Measurements from ENCODE around the gene CCZ1B.
"Not testable (repeated sequence)": the region's sequence is repeated elsewhere in the genome, so short reads cannot be mapped to it uniquely, and the experiment has no call there.

The CCZ1B gene

GRCh38 chr7:6781581-6781980 lies 44.5 kb downstream of the CCZ1B start:
- DNase-seq; in situ Hi-C loops (cut with MboI; ENCODE audit: low pct_unique_long_range_greater_than_20kb, low sequenced_read_pairs): not testable (repeated sequence)

GRCh38 chr7:6761186-6761585 lies 64.9 kb downstream of the CCZ1B start:
- in situ Hi-C loops (cut with MboI; ENCODE audit: low pct_unique_long_range_greater_than_20kb, low sequenced_read_pairs); DNase-seq: not testable (repeated sequence)

- DNase-seq; in situ Hi-C loops (cut with MboI; ENCODE audit: low pct_unique_long_range_greater_than_20kb, low sequenced_read_pairs): not testable (repeated sequence)
Observed at GRCh38 chr7:6753964-6754363, 72.1 kb downstream of the CCZ1B start, which contains the start of gene RSPH10B2. Gene RSPH10B2 (plus strand): TSS chr7:6754103. CDS start chr7:6757678, 3,575 bp downstream.

- in situ Hi-C loops (cut with MboI; ENCODE audit: low pct_unique_long_range_greater_than_20kb, low sequenced_read_pairs); DNase-seq: not testable (repeated sequence)
Observed at GRCh38 chr7:6750173-6750572, 75.9 kb downstream of the CCZ1B start.

GRCh38 chr7:6749335-6749734 lies 76.7 kb downstream of the CCZ1B start:
- DNase-seq; in situ Hi-C loops (cut with MboI; ENCODE audit: low pct_unique_long_range_greater_than_20kb, low sequenced_read_pairs): not testable (repeated sequence)
